HL-60 (cell line): ENCODE results near the gene DYRK1A.

Experiments
- DNase-seq, 2 experiments: peaks; one replicate each; pipeline ENCODE4 v3.0.0-alpha.2; 2010 to 2020; ENCODE audit warnings: low read depth in 1 of 2, low spot score in 1 of 2
- H3K27ac ChIP-seq: fragments of 250-450 bp; sonication (Bioruptor Pico); replicated peaks from 2 replicates; pipeline ENCODE4 v1.5.1; 2020; ENCODE audit warnings: mild to moderate bottlenecking, moderate library complexity
- H3K27me3 ChIP-seq: fragments of 250-450 bp; sonication (Bioruptor Pico); 2 replicates; pipeline ENCODE4 v1.5.1; 2021; ENCODE audit warnings: mild to moderate bottlenecking, moderate library complexity; ENCODE audit not compliant: insufficient read depth, poor library complexity, severe bottlenecking
- H3K4me3 ChIP-seq: replicated peaks from 2 replicates; pipeline ENCODE4 v1.5.1; 2011; ENCODE audit warnings: mild to moderate bottlenecking, control low read depth, low read length; ENCODE audit not compliant: insufficient read depth
- GABPA ChIP-seq: IDR thresholded peaks from 2 replicates; pipeline ENCODE4 v1.6.1; 2012; ENCODE audit warnings: low read depth
- POLR2AphosphoS5 ChIP-seq: IDR thresholded peaks from 2 replicates; pipeline ENCODE4 v1.6.1; 2012; ENCODE audit warnings: low read depth
- SPI1 ChIP-seq: IDR thresholded peaks from 2 replicates; pipeline ENCODE4 v1.6.1; 2012; ENCODE audit warnings: low read depth, mild to moderate bottlenecking, borderline replicate concordance
- TF ChIP-seq, protein P1 (sequence below): IDR thresholded peaks from 2 replicates; pipeline ENCODE4 v1.6.1; 2012; ENCODE audit warnings: low read depth; ENCODE audit not compliant: insufficient replicate concordance
- TF ChIP-seq, protein P2 (sequence below): IDR thresholded peaks from one replicate; pipeline ENCODE4 v1.5.1; 2011; ENCODE audit warnings: low read length, control low read depth, inconsistent platforms; ENCODE audit not compliant: insufficient read depth

The DYRK1A gene

DNA sequence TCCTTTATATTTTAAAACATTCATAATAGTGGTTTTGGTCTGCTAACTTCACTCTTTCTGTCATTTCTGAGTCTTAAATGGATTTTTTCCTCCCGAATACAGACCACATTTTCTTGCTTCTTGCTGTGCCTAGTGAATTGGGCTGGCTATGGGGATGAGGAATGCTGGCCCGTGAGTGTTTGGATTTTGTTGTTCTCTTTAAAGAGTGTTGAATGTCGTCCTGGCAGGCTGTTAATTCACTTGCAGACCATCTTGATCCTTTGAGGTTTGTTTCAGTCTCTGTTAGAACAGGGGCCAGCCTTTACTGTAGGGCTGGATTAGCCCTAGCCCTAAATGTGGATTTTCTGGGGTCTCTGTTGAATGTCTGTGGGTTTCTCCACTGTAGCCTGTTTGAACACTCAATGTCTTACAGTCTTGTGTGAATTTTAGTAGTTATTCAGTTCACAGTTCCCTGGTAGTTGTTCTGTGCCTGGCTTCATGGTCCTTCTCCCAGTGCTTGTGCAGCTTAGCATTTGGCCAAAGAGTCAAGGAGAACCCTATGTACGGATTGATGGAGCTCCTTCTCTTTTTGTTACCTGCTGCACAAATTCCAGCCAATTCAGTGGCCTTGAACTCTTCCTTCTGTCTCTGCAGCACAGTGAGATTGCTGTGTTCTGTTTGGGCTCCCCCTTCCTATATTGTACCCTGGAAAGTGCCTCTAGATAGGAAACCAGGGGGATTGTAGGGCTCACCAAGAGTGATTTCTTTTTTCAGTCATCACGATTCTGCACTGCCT, 95.7 kb downstream of the DYRK1A start:
- Histone ChIP-seq H3K4me3 (no peak overlapping the region), H3K27ac (no peak overlapping the region), H3K27me3 (no peaks in the 10 kb centered on the region)
- TF ChIP-seq, protein P1, sequence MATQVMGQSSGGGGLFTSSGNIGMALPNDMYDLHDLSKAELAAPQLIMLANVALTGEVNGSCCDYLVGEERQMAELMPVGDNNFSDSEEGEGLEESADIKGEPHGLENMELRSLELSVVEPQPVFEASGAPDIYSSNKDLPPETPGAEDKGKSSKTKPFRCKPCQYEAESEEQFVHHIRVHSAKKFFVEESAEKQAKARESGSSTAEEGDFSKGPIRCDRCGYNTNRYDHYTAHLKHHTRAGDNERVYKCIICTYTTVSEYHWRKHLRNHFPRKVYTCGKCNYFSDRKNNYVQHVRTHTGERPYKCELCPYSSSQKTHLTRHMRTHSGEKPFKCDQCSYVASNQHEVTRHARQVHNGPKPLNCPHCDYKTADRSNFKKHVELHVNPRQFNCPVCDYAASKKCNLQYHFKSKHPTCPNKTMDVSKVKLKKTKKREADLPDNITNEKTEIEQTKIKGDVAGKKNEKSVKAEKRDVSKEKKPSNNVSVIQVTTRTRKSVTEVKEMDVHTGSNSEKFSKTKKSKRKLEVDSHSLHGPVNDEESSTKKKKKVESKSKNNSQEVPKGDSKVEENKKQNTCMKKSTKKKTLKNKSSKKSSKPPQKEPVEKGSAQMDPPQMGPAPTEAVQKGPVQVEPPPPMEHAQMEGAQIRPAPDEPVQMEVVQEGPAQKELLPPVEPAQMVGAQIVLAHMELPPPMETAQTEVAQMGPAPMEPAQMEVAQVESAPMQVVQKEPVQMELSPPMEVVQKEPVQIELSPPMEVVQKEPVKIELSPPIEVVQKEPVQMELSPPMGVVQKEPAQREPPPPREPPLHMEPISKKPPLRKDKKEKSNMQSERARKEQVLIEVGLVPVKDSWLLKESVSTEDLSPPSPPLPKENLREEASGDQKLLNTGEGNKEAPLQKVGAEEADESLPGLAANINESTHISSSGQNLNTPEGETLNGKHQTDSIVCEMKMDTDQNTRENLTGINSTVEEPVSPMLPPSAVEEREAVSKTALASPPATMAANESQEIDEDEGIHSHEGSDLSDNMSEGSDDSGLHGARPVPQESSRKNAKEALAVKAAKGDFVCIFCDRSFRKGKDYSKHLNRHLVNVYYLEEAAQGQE = no peak
- TF ChIP-seq POLR2AphosphoS5 (no peak), GABPA (no peak), SPI1 (no peak)
- TF ChIP-seq, protein P2, sequence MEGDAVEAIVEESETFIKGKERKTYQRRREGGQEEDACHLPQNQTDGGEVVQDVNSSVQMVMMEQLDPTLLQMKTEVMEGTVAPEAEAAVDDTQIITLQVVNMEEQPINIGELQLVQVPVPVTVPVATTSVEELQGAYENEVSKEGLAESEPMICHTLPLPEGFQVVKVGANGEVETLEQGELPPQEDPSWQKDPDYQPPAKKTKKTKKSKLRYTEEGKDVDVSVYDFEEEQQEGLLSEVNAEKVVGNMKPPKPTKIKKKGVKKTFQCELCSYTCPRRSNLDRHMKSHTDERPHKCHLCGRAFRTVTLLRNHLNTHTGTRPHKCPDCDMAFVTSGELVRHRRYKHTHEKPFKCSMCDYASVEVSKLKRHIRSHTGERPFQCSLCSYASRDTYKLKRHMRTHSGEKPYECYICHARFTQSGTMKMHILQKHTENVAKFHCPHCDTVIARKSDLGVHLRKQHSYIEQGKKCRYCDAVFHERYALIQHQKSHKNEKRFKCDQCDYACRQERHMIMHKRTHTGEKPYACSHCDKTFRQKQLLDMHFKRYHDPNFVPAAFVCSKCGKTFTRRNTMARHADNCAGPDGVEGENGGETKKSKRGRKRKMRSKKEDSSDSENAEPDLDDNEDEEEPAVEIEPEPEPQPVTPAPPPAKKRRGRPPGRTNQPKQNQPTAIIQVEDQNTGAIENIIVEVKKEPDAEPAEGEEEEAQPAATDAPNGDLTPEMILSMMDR = no peak
- DNase-seq = no peak

DNA sequence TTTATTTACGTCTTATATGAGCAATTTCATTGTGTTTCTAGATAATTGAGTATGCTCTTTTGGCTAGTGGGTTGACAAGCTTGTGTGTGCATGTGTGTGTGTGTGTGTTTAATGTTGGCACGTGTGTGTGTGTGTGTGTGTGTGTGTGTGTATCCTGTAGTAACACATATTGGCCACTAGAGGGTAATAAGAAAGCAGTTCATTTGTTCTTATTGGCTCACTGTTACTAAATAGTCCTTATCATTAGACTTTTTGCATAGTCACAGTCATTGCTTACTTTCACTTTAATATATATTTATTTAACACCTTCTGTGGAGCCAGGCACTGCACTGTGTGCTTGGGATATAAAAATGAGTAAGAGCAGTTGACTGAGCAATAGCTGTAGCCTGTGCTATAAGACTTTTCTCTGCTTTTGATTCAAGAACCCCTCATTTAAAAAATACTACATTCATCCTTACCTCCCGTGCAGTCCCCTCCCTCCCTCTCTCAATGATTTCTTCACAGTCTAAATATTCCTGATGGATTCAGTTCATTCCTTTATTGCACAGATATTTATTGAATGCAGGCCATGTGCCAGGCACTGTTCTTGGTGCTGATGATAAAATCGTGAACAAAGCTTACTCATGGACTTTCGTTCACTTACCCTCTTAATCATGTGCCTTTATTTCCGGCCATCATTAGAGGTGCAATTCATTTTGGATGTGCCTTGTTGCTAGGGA, 96.7 kb downstream of the DYRK1A start:
- Histone ChIP-seq H3K27me3 (no peaks in the 10 kb centered on the region), H3K27ac (no peak overlapping the region), H3K4me3 (no peak overlapping the region)
- peak in 1 of 2 experiments; percentile 31 for DNase-seq
- TF ChIP-seq POLR2AphosphoS5 = no peak
- TF ChIP-seq, protein P1 = peak; percentile 51
- TF ChIP-seq, protein P2 = peak; percentile 32
- no peak for TF ChIP-seq SPI1
- no peak for TF ChIP-seq GABPA

DNA sequence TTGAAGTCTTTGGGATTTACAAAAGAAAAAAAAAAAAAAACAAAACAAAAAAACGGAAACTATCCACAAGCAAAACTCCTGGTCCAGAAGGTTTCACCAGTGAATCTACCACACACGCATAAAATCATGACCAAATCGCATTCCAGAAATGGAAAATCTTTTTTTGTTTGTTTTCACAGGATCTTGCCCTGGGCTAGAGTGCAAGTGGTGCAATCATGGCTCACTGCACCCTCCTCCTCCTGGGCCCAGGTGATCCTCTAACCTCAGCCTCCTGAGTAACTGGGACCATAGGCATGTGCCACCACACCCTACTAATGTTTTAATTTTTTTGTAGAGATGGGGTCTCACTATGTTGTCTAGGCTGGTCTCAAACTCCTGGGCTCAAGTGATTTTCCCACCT, 100.5 kb downstream of the DYRK1A start:
- H3K27ac ChIP-seq = no peak overlapping the region
- no peak overlapping the region for H3K4me3 ChIP-seq
- TF ChIP-seq POLR2AphosphoS5 (no peak), SPI1 (no peak), GABPA (no peak)
- TF ChIP-seq, protein P1 = no peak
- TF ChIP-seq, protein P2 = no peak
- DNase-seq = no peak
- no peaks in the 10 kb centered on the region for H3K27me3 ChIP-seq
